Measurements from ENCODE around the gene RAB5B.

DNA sequence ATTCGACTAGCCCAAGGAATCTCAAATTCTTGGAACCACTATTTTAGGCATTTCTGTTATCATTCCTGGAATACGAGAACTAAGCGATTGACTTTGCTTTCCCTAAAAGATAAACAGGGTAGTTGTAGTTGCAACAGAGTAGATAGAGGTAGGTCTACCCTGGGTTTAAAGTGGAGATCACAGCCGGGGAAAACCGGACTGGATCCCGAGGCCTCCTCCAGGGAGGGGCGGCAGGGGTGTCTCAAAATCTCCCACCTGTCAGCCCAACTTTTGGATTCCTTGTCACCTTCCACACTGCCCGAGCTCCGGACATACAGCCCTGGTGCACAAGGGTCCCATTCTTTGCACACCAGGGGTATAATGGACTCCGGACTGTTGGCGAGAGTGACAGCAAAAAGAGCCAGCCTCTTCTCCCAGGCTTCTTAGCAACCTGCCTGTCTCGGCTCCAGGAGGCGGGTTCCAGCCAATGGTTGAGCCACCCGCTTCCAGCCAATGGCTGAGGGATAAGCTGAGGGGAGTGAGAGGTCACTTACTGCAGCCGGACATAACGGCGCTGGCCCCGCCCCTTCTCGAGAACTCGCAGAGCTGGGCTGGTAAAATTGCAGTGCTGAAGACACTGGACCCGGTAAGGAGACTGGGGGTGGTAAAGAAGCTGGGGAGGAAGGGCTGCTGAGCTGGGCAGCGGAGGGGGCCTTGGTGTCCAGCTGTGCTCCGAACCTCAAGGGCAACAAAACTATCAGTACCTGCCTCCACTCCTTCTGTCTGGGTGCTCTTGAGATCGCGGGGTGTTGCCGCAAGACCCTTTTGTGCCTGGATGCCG is 23.0 kb downstream of the RAB5B start, which contains the start of gene SUOX:
- TF ChIP-seq EP300 (IDR thresholded peaks at IDR 0.05) (no peak), POLR2A (IDR thresholded peaks at IDR 0.05) (peak; percentile 6)
- TF ChIP-seq, protein P1, sequence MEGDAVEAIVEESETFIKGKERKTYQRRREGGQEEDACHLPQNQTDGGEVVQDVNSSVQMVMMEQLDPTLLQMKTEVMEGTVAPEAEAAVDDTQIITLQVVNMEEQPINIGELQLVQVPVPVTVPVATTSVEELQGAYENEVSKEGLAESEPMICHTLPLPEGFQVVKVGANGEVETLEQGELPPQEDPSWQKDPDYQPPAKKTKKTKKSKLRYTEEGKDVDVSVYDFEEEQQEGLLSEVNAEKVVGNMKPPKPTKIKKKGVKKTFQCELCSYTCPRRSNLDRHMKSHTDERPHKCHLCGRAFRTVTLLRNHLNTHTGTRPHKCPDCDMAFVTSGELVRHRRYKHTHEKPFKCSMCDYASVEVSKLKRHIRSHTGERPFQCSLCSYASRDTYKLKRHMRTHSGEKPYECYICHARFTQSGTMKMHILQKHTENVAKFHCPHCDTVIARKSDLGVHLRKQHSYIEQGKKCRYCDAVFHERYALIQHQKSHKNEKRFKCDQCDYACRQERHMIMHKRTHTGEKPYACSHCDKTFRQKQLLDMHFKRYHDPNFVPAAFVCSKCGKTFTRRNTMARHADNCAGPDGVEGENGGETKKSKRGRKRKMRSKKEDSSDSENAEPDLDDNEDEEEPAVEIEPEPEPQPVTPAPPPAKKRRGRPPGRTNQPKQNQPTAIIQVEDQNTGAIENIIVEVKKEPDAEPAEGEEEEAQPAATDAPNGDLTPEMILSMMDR (IDR thresholded peaks at IDR 0.05), result no peak

Data from ovary (tissue), 3 donors.